Endodermal cell (in vitro differentiated cells): Measurements from ENCODE around the gene MAP3K20. TPM values are rescaled to one million over a fixed set of nuclear protein-coding genes. Genes with fewer than 3 reads are reported as not detected.
A peak's percentile ranks its signal among the peaks of the same experiment; 100 is the strongest.

Experiments
- DNase-seq: peaks from one replicate; pipeline ENCODE4 v3.0.0-alpha.2; 2017
- H3K27ac ChIP-seq: 2 replicates; pipeline ENCODE4 v1.5.1; 2013; ENCODE audit warnings: mild to moderate bottlenecking, low read depth, low read length, moderate library complexity
- H3K27me3 ChIP-seq: 2 replicates; pipeline ENCODE4 v1.6.1; 2013; ENCODE audit warnings: mild to moderate bottlenecking, low read length, moderate library complexity; ENCODE audit not compliant: insufficient read depth, control insufficient read depth, poor library complexity, severe bottlenecking
- H3K36me3 ChIP-seq: 2 replicates; pipeline ENCODE4 v1.7.0; 2013; ENCODE audit warnings: mild to moderate bottlenecking, low read length, moderate library complexity; ENCODE audit not compliant: control insufficient read depth, insufficient read depth
- H3K4me1 ChIP-seq: one replicate; pipeline ENCODE4 v1.7.0; 2013; ENCODE audit warnings: low read length; ENCODE audit not compliant: control insufficient read depth, insufficient read depth
- H3K4me3 ChIP-seq: 2 replicates; pipeline ENCODE4 v1.5.1; 2013; ENCODE audit warnings: mild to moderate bottlenecking, low read length, moderate library complexity
- H3K9ac ChIP-seq: 2 replicates; pipeline ENCODE4 v1.6.1; 2013; ENCODE audit warnings: mild to moderate bottlenecking, low read length, moderate library complexity; ENCODE audit not compliant: poor library complexity, severe bottlenecking; ENCODE audit errors: extremely low read depth
- H3K9me3 ChIP-seq: 2 replicates; pipeline ENCODE4 v1.6.1; 2013; ENCODE audit warnings: mild to moderate bottlenecking, low read length, moderate library complexity; ENCODE audit not compliant: control insufficient read depth
- H3K27ac Mint-ChIP-seq: 2 replicates; pipeline ENCODE4 v1.8.0; 2020; ENCODE audit warnings: mixed read lengths
- H3K27me3 Mint-ChIP-seq: 2 replicates; pipeline ENCODE4 v1.8.0; 2021; ENCODE audit warnings: mild to moderate bottlenecking, mixed read lengths; ENCODE audit not compliant: insufficient read depth
- H3K36me3 Mint-ChIP-seq: 2 replicates; pipeline ENCODE4 v1.8.0; 2020; ENCODE audit warnings: low read depth, mixed read lengths
- H3K4me1 Mint-ChIP-seq: 2 replicates; pipeline ENCODE4 v1.8.0; 2020; ENCODE audit warnings: mixed read lengths
- H3K4me3 Mint-ChIP-seq: 2 replicates; pipeline ENCODE4 v1.8.0; 2020; ENCODE audit warnings: mild to moderate bottlenecking, moderate library complexity, mixed read lengths
- H3K9me3 Mint-ChIP-seq: 2 replicates; pipeline ENCODE4 v1.8.0; 2020; ENCODE audit warnings: mild to moderate bottlenecking, mixed read lengths
- CTCF ChIP-seq: fragments of 200-600 bp; sonication (generic); conservative IDR thresholded peaks from 2 replicates; pipeline ENCODE4 v1.5.0; 2021; ENCODE audit warnings: antibody characterized with exemption, mild to moderate bottlenecking
- WGBS, 2 experiments: methylation state at CpG; one replicate each; pipeline versions ENCODE4 v1.1.5 to v1.1.7; 2013; ENCODE audit warnings: missing lambda C conversion rate in 2 of 2, mixed read lengths in 1 of 2; ENCODE audit not compliant: insufficient coverage in 1 of 2, insufficient read length in 1 of 2; 5-methylcytosine and 5-hydroxymethylcytosine counted together
- total RNA-seq, 2 donors: library from RNA; stranded (reverse); fragmentation: NEBNext Ultra II Directional in 1 of 2; extraction: Animal tissue kit (Norgen Biotek cat#: 25700) in 1 of 2; gene quantifications; 2 replicates in 1 of 2; 3 replicates in 1 of 2; pipeline ENCODE4 v1.2.1, GENCODE V29; 2021

MAP3K20 gene
- total RNA-seq, 2 donors from 2014 or later: 29.4 to 29.9 TPM

- 92 to 100% methylated on average over 1 to 4 of the region's 4 CpGs for WGBS, 2 experiments
- Mint-ChIP-seq H3K9me3 (no peaks in the 10 kb centered on the region), H3K27ac (no peak overlapping the region), H3K4me1 (no peaks in the 10 kb centered on the region), H3K36me3 (no peaks in the 10 kb centered on the region), H3K4me3 (no peak overlapping the region), H3K27me3 (no peaks in the 10 kb centered on the region)
- Histone ChIP-seq H3K4me1 (no peaks in the 10 kb centered on the region), H3K9me3 (no peaks in the 10 kb centered on the region), H3K27me3 (no peaks in the 10 kb centered on the region), H3K9ac (no peak overlapping the region), H3K27ac (no peak overlapping the region), H3K4me3 (no peak overlapping the region), H3K36me3 (no peaks in the 10 kb centered on the region)
- DNase-seq: no peak
- TF ChIP-seq CTCF: no peak
Observed at GRCh38 chr2:173064151-173064805, 11.4 kb upstream of the MAP3K20 start.

GRCh38 chr2:173066887-173067676 is 8.6 kb upstream of the MAP3K20 start:
- H3K4me1 Mint-ChIP-seq: no peaks in the 10 kb centered on the region
- H3K27me3 ChIP-seq: peaks cover 3% of the 10 kb centered on the region
- no peaks in the 10 kb centered on the region for H3K36me3 ChIP-seq
- no peaks in the 10 kb centered on the region for H3K36me3 Mint-ChIP-seq
- no peaks in the 10 kb centered on the region for H3K9me3 Mint-ChIP-seq
- H3K27me3 Mint-ChIP-seq: no peaks in the 10 kb centered on the region
- H3K4me3 ChIP-seq: no peak overlapping the region
- no peaks in the 10 kb centered on the region for H3K4me1 ChIP-seq
- no peak for DNase-seq
- TF ChIP-seq CTCF: no peak
- H3K27ac Mint-ChIP-seq: no peak overlapping the region
- WGBS, 2 experiments: 88 to 96% methylated on average over 4 to 6 of the region's 6 CpGs
- H3K27ac ChIP-seq: no peak overlapping the region
- H3K9ac ChIP-seq: no peak overlapping the region
- no peaks in the 10 kb centered on the region for H3K9me3 ChIP-seq
- H3K4me3 Mint-ChIP-seq: no peak overlapping the region

- H3K27me3 ChIP-seq: peaks cover 8% of the 10 kb centered on the region
- no peaks in the 10 kb centered on the region for H3K9me3 ChIP-seq
- Mint-ChIP-seq H3K36me3 (no peaks in the 10 kb centered on the region), H3K27ac (peak overlapping the region; percentile 86), H3K9me3 (no peaks in the 10 kb centered on the region), H3K27me3 (peaks cover 10% of the 10 kb centered on the region), H3K4me1 (peaks cover 15% of the 10 kb centered on the region), H3K4me3 (peak overlapping the region; percentile 80)
- no peak for TF ChIP-seq CTCF
- WGBS, 2 experiments: 10 to 43% methylated on average over 7 to 25 of the region's 25 CpGs
- H3K9ac ChIP-seq: peak overlapping the region; percentile 85
- H3K27ac ChIP-seq: no peak overlapping the region
- peak overlapping the region; percentile 92 for H3K4me3 ChIP-seq
- no peaks in the 10 kb centered on the region for H3K4me1 ChIP-seq
- H3K36me3 ChIP-seq: no peaks in the 10 kb centered on the region
- DNase-seq: no peak
Observed at GRCh38 chr2:173075056-173075780, 428 bp upstream of the MAP3K20 start.
